PFSK-1 (cell line): Measurements from ENCODE around the gene MS4A18.

ENCODE experiments used
- FOXP2 ChIP-seq: optimal IDR thresholded peaks from 2 replicates; pipeline ENCODE3; 2011; ENCODE audit warnings: borderline replicate concordance, control low read depth, inconsistent platforms; ENCODE audit not compliant: insufficient read depth; ENCODE audit errors: extremely low read length, extremely low read depth
- POLR2AphosphoS5 ChIP-seq: IDR thresholded peaks from 2 replicates; pipeline ENCODE4 v1.6.1; 2012; ENCODE audit warnings: low read depth, mild to moderate bottlenecking, control low read depth, low read length, moderate library complexity
- REST ChIP-seq, 2 experiments: IDR thresholded peaks; 2 replicates each; pipeline versions ENCODE4 v1.6.1 to v1.8.0; 2011 to 2012; ENCODE audit warnings: low read depth in 2 of 2, low read length in 2 of 2, control low read depth in 1 of 2, inconsistent platforms in 1 of 2, mild to moderate bottlenecking in 1 of 2, moderate library complexity in 1 of 2; ENCODE audit not compliant: insufficient read depth in 1 of 2
- SIN3A ChIP-seq: IDR thresholded peaks from 2 replicates; pipeline ENCODE4 v1.6.1; 2012; ENCODE audit warnings: mild to moderate bottlenecking, low read length, moderate library complexity, borderline replicate concordance; ENCODE audit not compliant: insufficient read depth
- TAF1 ChIP-seq: IDR thresholded peaks from 2 replicates; pipeline ENCODE4 v1.6.1; 2012; ENCODE audit warnings: low read length, control low read depth, borderline replicate concordance; ENCODE audit not compliant: insufficient read depth

Gene MS4A18

GRCh38 chr11:60741421-60741820 is 16.9 kb downstream of the MS4A18 start:
- TF ChIP-seq SIN3A (no peak), TAF1 (no peak), POLR2AphosphoS5 (no peak), REST (IDR thresholded peaks at IDR 0.05; ENCODE audit: insufficient read depth in 1 of 2, low read depth in 2 of 2, low read length in 2 of 2) (no peak), FOXP2 (no peak)

- TF ChIP-seq FOXP2 (no peak), SIN3A (no peak), POLR2AphosphoS5 (no peak), TAF1 (no peak), REST (IDR thresholded peaks at IDR 0.05; ENCODE audit: insufficient read depth in 1 of 2, low read depth in 2 of 2, low read length in 2 of 2) (no peak)
Measured at GRCh38 chr11:60743058-60743457, 18.5 kb downstream of the MS4A18 start.

GRCh38 chr11:60744114-60744513 is 19.6 kb downstream of the MS4A18 start:
- TF ChIP-seq TAF1 (no peak), REST (IDR thresholded peaks at IDR 0.05; ENCODE audit: insufficient read depth in 1 of 2, low read depth in 2 of 2, low read length in 2 of 2) (no peak), POLR2AphosphoS5 (no peak), FOXP2 (no peak), SIN3A (no peak)

GRCh38 chr11:60747359-60747873 is 22.9 kb downstream of the MS4A18 start:
- TF ChIP-seq SIN3A (no peak), POLR2AphosphoS5 (no peak), TAF1 (no peak), REST (IDR thresholded peaks at IDR 0.05; ENCODE audit: insufficient read depth in 1 of 2, low read depth in 2 of 2, low read length in 2 of 2) (no peak), FOXP2 (no peak)

- no peak for TF ChIP-seq REST (IDR thresholded peaks at IDR 0.05; ENCODE audit: insufficient read depth in 1 of 2, low read depth in 2 of 2, low read length in 2 of 2)
- TF ChIP-seq SIN3A: no peak
- no peak for TF ChIP-seq TAF1
- no peak for TF ChIP-seq FOXP2
- no peak for TF ChIP-seq POLR2AphosphoS5
Measured at GRCh38 chr11:60748225-60748624, 23.7 kb downstream of the MS4A18 start.
